ENCODE measurements around the gene IQCC.

DNA sequence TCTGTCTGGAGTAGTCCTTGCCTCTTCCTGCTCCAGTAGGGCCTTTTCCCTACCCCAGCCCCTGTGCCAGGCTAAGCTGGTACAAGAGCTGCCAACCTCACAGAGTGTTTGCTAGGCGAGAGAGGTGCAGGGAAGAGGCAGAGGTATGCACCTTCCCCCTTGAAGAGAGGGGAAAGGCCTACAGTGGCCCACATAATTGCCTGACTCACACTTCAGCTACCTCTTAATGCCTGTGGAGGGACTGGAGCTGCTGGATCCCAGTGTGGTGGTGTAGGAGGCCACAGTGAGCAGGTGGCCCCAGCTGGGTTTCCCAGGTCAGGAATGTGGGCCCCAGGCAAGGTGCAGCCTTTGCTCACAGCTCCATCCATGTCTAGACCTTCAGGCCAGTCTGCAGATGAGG is 8.4 kb upstream of the IQCC start:
- TF ChIP-seq, protein P1, sequence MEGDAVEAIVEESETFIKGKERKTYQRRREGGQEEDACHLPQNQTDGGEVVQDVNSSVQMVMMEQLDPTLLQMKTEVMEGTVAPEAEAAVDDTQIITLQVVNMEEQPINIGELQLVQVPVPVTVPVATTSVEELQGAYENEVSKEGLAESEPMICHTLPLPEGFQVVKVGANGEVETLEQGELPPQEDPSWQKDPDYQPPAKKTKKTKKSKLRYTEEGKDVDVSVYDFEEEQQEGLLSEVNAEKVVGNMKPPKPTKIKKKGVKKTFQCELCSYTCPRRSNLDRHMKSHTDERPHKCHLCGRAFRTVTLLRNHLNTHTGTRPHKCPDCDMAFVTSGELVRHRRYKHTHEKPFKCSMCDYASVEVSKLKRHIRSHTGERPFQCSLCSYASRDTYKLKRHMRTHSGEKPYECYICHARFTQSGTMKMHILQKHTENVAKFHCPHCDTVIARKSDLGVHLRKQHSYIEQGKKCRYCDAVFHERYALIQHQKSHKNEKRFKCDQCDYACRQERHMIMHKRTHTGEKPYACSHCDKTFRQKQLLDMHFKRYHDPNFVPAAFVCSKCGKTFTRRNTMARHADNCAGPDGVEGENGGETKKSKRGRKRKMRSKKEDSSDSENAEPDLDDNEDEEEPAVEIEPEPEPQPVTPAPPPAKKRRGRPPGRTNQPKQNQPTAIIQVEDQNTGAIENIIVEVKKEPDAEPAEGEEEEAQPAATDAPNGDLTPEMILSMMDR (optimal IDR thresholded peaks at IDR 0.05 in 1 of 3, IDR thresholded peaks at IDR 0.05 in 1 of 3, conservative IDR thresholded peaks at IDR 0.05 in 1 of 3; ENCODE audit: extremely low read depth in 1 of 3, insufficient read depth in 2 of 3, low read length in 3 of 3) = no peak
- TF ChIP-seq EZH2 (IDR thresholded peaks at IDR 0.05; ENCODE audit: low read length) = no peak

Data from keratinocyte (primary cell).